SH-SY5Y (cell line): Measurements from ENCODE around the gene HSPB6.

ENCODE experiments used
- GATA2 ChIP-seq: IDR thresholded peaks from 2 replicates; pipeline ENCODE4 v1.6.1; 2011; ENCODE audit warnings: mild to moderate bottlenecking, low read depth, low read length
- GATA3 ChIP-seq: IDR thresholded peaks from 2 replicates; pipeline ENCODE4 v1.6.1; 2011; ENCODE audit warnings: low read depth, mild to moderate bottlenecking, low read length, moderate library complexity

Gene HSPB6

DNA sequence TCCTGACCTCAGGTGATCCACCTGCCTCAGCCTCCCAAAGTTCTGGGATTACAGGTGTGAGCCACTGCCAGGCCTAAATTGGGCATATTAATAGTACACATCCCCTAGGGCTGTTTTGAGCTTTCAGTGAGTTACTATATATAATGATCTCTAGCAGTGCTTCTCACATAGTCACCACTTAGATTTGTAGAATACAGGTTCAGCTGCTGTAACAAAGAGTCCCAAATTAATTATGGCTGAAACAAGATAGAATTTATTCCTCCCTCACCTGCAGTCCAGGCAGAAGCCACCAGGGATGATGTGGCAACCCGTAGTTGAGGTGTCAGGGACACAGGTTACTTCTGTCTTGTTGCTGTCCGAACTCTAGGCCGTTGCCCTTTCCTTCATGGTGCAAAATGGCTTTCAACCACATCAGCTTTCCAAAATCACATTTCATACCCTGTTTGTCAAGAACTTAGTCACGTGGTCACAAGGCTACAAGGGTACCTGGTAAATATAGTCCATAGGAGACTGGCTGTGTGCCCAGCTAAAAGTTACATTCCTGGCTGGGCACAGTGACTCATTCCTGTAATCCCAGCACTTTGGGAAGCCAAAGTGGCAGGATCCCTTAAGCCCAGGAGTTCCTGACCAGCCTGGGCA is 4.0 kb upstream of the HSPB6 start:
- no peak for TF ChIP-seq GATA2
- TF ChIP-seq GATA3 = no peak

DNA sequence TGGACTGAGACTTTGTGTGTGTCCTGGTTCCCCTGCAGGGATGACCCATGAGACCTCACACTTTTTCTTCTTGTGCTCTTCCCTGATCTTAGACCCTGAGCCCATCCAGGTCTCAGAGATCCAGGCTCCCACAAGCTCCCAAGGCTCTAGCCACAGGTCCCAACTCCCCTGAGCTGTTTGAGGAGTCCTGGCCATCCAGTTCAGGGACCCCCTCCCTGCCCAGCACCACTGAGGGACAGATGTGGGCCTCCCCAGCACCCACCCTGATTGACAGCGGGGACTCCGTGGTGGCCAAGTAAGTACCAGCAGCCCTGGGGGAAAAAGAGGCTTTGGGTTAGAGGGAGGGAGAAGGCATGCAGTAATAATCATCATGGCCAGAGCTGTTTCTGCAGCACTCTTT is 2.9 kb upstream of the HSPB6 start:
- TF ChIP-seq GATA3 (no peak), GATA2 (no peak)

- TF ChIP-seq GATA2 = no peak
- no peak for TF ChIP-seq GATA3
Measured at GRCh38 chr19:35757749-35758608, 1.1 kb upstream of the HSPB6 start, which contains the start of gene PROSER3. TSS of gene PROSER3 (plus strand) at chr19:35758176. CDS start at chr19:35758216, 40 bp downstream.

DNA sequence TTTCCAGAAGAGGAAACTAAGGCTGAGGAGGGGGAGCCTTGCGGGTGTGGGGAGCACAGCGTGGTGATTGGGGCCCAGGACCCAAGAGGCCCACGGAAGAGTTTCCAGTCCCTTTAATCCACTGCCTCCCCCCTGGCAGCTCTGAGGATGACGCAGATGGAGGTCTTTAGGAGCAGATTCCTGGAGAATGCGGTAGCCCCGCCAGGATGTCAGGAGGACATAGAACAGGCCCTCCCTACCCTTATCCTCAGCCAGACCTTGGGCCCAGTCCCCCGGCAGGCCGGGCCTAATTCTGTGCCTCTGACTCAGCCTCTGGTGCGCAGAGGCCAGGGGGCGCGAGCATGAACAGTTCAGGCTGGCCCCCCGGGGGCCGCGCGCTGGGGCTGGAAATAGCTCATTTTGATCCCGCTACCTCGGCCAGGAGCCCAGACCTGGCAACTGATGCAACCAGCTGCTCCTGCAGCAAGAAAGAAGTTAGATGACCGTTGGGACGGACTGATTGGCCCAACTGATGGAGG is 461 bp upstream of the HSPB6 start:
- TF ChIP-seq GATA3 (no peak), GATA2 (no peak)

- no peak for TF ChIP-seq GATA3
- no peak for TF ChIP-seq GATA2
Measured at GRCh38 chr19:35755550-35756376, 1.1 kb downstream of the HSPB6 start.

- no peak for TF ChIP-seq GATA2
- TF ChIP-seq GATA3 = no peak
Measured at GRCh38 chr19:35755131-35755549, 1.7 kb downstream of the HSPB6 start.

GRCh38 chr19:35754370-35755130 is 2.3 kb downstream of the HSPB6 start:
- TF ChIP-seq GATA3 (no peak), GATA2 (no peak)

DNA sequence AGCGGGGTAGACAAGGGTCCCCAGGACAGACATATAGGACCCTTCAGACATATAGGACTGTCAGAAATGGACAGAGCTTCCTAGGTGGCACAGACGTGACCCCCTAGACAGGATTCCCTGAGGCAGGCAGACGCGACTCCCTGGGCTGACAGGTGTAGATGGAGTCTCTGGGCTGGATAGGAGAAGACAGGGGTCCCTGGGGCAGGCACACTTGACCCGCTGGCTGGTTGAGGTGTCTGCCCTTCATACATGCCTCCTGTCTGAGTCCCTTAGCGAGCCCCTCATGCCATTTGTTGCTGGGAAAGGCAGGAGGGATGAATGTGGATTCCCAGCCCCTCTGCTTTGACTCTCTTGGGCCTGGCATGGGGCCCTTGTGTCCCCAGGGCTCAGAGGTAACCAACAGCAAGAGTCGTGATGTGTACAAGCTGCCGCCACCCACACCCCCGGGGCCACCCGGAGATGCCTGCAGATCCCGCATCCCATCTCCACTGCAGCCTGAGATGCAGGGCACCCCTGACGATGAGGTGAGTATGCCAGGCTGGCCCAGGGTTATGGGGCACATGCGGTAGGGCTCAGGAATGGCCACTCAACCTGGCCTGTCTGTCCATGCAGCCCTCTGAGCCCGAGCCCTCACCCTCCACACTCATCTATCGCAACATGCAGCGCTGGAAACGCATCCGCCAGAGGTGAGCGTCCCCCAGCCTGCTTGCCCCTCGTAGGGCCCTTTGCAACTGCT is 3.0 kb downstream of the HSPB6 start:
- no peak for TF ChIP-seq GATA3

- TF ChIP-seq GATA2 (no peak), GATA3 (no peak)
Measured at GRCh38 chr19:35752746-35753350, 4.0 kb downstream of the HSPB6 start.

GRCh38 chr19:35751839-35752745 is 4.7 kb downstream of the HSPB6 start:
- TF ChIP-seq GATA2 (no peak), GATA3 (no peak)

DNA sequence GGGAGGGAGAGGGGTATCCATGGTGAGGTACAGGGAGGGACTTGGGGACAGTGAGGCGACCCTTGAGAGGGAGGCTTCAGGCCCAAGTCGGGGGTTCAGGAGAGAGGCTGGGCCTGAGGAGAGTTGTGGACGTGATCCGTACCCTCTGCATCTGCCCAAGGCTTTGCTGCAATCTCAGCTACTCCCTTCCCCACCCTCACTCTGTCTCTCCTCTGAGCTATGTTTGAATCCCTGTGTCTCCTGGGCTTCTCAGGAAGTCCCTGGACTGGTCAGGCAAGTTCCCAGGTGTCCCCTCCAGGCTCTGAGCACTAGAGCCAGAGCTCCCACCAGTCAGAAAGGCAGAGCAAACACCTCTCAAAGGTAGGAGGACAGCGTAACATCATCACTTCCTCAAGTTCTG is 6.7 kb downstream of the HSPB6 start:
- TF ChIP-seq GATA2 = no peak
- TF ChIP-seq GATA3 = no peak
